Choroid plexus epithelial cell (primary cell): ENCODE data around the gene MBTPS1.
A peak's percentile ranks its signal among the peaks of the same experiment; 100 is the strongest.

Experiments used
- DNase-seq: peaks from one replicate; pipeline ENCODE4 v3.0.0-alpha.2; 2010; ENCODE audit warnings: low read depth
- H3K4me3 ChIP-seq: 2 replicates; pipeline ENCODE4 v1.5.1; 2011; ENCODE audit warnings: low read depth, mild to moderate bottlenecking, control low read depth, low read length, moderate library complexity
- TF ChIP-seq, protein P1 (sequence below): conservative IDR thresholded peaks from 2 replicates; pipeline ENCODE4 v1.5.1; 2011; ENCODE audit warnings: low read depth, mild to moderate bottlenecking, control low read depth, inconsistent platforms, low read length, moderate library complexity

MBTPS1 gene

GRCh38 chr16:84137287-84137686 is 20.5 kb upstream of the MBTPS1 start:
- no peak overlapping the region for H3K4me3 ChIP-seq
- TF ChIP-seq, protein P1, sequence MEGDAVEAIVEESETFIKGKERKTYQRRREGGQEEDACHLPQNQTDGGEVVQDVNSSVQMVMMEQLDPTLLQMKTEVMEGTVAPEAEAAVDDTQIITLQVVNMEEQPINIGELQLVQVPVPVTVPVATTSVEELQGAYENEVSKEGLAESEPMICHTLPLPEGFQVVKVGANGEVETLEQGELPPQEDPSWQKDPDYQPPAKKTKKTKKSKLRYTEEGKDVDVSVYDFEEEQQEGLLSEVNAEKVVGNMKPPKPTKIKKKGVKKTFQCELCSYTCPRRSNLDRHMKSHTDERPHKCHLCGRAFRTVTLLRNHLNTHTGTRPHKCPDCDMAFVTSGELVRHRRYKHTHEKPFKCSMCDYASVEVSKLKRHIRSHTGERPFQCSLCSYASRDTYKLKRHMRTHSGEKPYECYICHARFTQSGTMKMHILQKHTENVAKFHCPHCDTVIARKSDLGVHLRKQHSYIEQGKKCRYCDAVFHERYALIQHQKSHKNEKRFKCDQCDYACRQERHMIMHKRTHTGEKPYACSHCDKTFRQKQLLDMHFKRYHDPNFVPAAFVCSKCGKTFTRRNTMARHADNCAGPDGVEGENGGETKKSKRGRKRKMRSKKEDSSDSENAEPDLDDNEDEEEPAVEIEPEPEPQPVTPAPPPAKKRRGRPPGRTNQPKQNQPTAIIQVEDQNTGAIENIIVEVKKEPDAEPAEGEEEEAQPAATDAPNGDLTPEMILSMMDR, result no peak
- DNase-seq, result no peak

GRCh38 chr16:84136331-84137125 is 19.8 kb upstream of the MBTPS1 start:
- TF ChIP-seq, protein P1, result no peak
- H3K4me3 ChIP-seq, result no peak overlapping the region
- peak; percentile 6 for DNase-seq

DNA sequence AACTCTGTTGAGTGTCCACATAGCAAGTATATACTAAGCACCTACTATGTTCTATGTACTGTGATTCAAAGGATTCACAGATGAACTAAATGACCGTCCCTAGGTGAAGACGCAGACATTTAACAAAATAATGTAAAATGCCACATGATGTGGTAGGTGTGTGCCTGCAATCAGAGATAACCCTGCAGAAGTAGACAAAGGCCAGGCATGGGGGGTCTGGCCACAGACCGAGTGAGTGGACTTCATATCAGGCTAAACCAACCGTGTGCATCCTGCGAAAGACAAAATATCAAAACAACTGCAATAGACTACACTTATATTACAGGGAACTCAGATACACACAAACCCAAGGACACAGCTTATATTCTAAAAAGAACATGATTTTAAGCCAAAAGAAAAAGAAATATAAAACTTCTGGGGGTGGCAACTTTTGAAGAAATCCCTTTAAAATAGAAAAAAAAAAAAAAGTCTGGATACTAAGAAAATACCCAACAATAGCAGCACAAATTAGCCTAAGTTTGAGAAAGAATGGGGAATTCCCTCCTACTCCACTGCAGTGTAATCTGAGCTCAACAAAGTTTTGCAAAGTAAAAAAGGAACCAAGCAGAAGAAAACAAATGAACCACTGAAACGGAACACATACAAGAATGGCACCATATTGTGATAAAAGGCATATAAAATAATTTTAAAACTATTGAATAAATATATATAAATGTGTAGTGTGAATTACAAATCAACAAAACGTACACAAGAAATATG is 16.0 kb upstream of the MBTPS1 start:
- peak; percentile 36 for DNase-seq

DNA sequence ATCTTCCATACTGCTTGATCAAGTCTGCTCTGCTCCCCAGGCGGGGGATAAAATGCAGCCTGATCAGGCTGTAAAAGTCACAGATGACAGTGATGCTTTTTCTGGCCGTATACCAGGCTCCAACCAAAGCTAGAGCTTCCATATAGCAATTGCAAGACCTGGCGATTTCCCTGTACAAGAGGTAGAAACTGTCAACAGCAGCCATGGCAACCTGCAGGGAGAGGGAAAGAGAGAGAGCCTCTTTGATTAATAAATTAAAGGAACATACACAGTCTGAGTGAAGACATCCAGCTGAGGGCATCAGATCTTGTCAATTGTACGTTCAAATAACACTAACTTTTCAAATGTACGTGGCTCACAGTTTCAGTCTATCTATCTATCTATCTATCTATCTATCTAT is 14.4 kb upstream of the MBTPS1 start:
- TF ChIP-seq, protein P1, result no peak
- H3K4me3 ChIP-seq, result no peak overlapping the region
- no peak for DNase-seq

More for the DNA sequence above, 16.0 kb upstream of the MBTPS1 start:
- H3K4me3 ChIP-seq, result no peak overlapping the region
- TF ChIP-seq, protein P1, result no peak

DNA sequence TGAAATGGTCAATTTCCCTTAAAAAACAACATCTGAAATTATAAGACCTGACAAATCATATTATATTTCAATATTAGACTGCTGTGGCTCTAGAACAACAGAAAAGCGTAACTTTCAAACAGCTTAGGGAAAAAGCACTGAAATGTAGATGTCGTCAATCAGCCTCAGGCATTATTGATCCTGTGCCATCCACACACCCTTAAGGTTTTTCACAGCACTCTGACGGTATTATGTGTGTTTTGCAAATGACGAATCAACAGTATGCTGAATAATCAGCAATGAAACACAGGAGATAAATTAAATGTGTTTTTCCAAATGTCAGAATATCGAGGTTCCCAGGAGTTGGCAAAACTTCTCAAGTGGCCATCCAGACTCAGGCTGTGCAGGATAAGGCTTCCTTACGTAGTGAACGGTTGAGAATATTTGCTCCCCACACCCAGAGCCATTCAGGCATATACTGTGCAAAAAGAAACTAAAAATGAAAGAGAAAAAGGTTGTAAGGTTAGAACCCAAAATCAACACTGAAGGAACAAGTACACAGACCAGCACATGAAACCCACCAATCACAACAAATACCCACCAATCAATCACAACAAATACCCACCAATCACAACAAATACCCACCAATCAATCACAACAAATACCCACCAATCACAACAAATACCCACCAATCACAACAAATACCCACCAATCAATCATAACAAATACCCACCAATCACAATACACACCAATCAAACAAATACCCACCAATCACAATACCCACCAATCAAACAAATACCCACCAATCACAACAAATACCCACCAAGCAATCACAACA is 7.7 kb upstream of the MBTPS1 start:
- TF ChIP-seq, protein P1, result no peak

DNA sequence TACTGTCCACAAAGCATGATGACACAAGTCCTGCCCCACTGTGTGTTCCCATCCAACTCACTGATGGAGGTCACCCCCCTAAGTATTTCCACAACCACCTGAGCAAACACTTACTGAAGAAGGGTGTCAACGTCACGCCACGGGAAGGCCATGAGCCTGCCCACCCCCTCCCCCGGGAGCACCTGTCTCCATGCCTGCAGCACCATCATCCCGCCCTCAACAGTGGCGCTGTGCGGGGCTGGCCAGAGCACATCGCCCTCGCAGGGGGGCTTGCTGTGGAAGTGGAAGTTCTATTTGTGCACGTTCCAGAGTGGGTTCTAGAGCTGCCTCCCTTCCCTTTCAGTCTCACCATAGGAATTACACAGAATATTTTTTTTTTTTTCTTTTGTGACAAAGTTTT is 4.3 kb upstream of the MBTPS1 start:
- H3K4me3 ChIP-seq, result no peak overlapping the region
- TF ChIP-seq, protein P1, result no peak
- no peak for DNase-seq

More for the DNA sequence above, 7.7 kb upstream of the MBTPS1 start:
- no peak for DNase-seq
- no peak overlapping the region for H3K4me3 ChIP-seq
